Upper lobe of left lung (tissue), 6 donors: ENCODE results near the gene PARP12. TPM values are rescaled to one million over a fixed set of nuclear protein-coding genes. Genes with fewer than 3 reads are reported as not detected.

Experiments used
- ATAC-seq, 2 donors: fragments of 200-7000 bp; cut with Tn5 transposase; one replicate each; pipeline ENCODE4 v1.9.1; 2022; ENCODE audit warnings: mild to moderate bottlenecking in 2 of 2, moderate library complexity in 2 of 2; ENCODE audit not compliant: low FRiP score in 2 of 2
- DNase-seq, 2 donors: peaks; one replicate each; pipeline ENCODE4 v3.0.0-alpha.2; 2019 to 2020
- H3K27ac ChIP-seq, 4 donors: fragments of 200-600 bp; sonication (generic); one replicate each; pipeline ENCODE4 v1.5.1; 2016 to 2019
- H3K27me3 ChIP-seq, 4 donors: fragments of 200-600 bp; sonication (generic); one replicate each; pipeline ENCODE4 v1.5.1; 2017 to 2019
- H3K36me3 ChIP-seq, 4 donors: fragments of 200-600 bp; sonication (generic); one replicate each; pipeline ENCODE4 v1.5.1; 2016 to 2019
- H3K4me1 ChIP-seq, 4 donors: fragments of 200-600 bp; sonication (generic); one replicate each; pipeline ENCODE4 v1.5.1; 2018 to 2019
- H3K4me3 ChIP-seq, 4 donors: fragments of 200-600 bp; sonication (generic); one replicate each; pipeline ENCODE4 v1.5.1; 2017 to 2019; ENCODE audit warnings: mild to moderate bottlenecking in 2 of 4, moderate library complexity in 1 of 4
- H3K9me3 ChIP-seq, 4 donors: fragments of 200-600 bp; sonication (generic); one replicate each; pipeline ENCODE4 v1.5.1; 2018 to 2019
- CTCF ChIP-seq, 6 experiments: fragments of 450-650 bp in 4 of 6; fragments of 200-600 bp in 2 of 6; sonication (generic) in 2 of 6; IDR thresholded peaks; one replicate each; pipeline ENCODE4 v1.5.1; 2016 to 2019; ENCODE audit warnings: antibody characterized with exemption in 6 of 6
- EP300 ChIP-seq, 4 donors: sonication (generic); formaldehyde crosslinking; IDR thresholded peaks; one replicate each; pipeline ENCODE4 v1.5.1; 2017; ENCODE audit warnings: antibody characterized with exemption in 4 of 4, control low read depth in 2 of 4
- POLR2A ChIP-seq, 4 donors: fragments of 450-650 bp; IDR thresholded peaks; one replicate each; pipeline ENCODE4 v1.5.1; 2016 to 2017; ENCODE audit warnings: antibody characterized with exemption in 4 of 4, mild to moderate bottlenecking in 2 of 4
- POLR2AphosphoS5 ChIP-seq, 2 donors: sonication (generic); formaldehyde crosslinking; IDR thresholded peaks; one replicate each; pipeline ENCODE4 v1.5.1; 2017; ENCODE audit warnings: antibody characterized with exemption in 2 of 2
- WGBS, 2 donors: methylation state at CpG; one replicate each; pipeline ENCODE4 v1.1.5; 2017 to 2018; 5-methylcytosine and 5-hydroxymethylcytosine counted together
- total RNA-seq, 6 donors: library from RNA; depleted of rRNA in 4 of 6; stranded (reverse); fragments of >200 nt in 4 of 6; gene quantifications; one replicate each; pipeline versions ENCODE4 v1.1.0 to v1.2.1, GENCODE V29; 2016 to 2021
- donor health status: DM: no; HTN: no; CAD: no; lungs with moderate emphysema.
- donor health status: DM: no; HTN: yes; CAD: no; lungs with severe emphysema.

PARP12 gene
- total RNA-seq, 6 donors from 2014 or later: 74.8 to 151 (median 100) TPM

- H3K27me3 ChIP-seq: no peaks in the 10 kb centered on the region
- DNase-seq (peak; percentile 33 to 78), ATAC-seq (peak; percentile 28 to 58)
- peaks cover 33 to 48% (median 39%) of the 10 kb centered on the region in 4 donors for H3K4me1 ChIP-seq
- peak overlapping the region; percentile 92 to 98 (median 94) for H3K27ac ChIP-seq
- H3K36me3 ChIP-seq: peaks cover 0 to under 1% (median 0%) of the 10 kb centered on the region in 4 donors
- 5 to 39% methylated on average over 8 to 18 of the region's 32 CpGs for WGBS, 2 donors
- peaks cover 7 to 8% (median 7%) of the 10 kb centered on the region in 4 donors for H3K9me3 ChIP-seq
- TF ChIP-seq EP300 (IDR thresholded peaks at IDR 0.05) (no peak), POLR2AphosphoS5 (IDR thresholded peaks at IDR 0.05) (peak in 1 of 2 donors; percentile 6)
- peak overlapping the region; percentile 75 to 87 (median 78) for H3K4me3 ChIP-seq
Measured at GRCh38 chr7:140062118-140062527, 628 bp downstream of the PARP12 start.

GRCh38 chr7:140061607-140061930, 1.2 kb downstream of the PARP12 start:
- peak overlapping the region; percentile 92 to 98 (median 94) for H3K27ac ChIP-seq
- H3K4me1 ChIP-seq: peaks cover 33 to 48% (median 39%) of the 10 kb centered on the region in 4 donors
- TF ChIP-seq CTCF (IDR thresholded peaks at IDR 0.05) (no peak), POLR2AphosphoS5 (IDR thresholded peaks at IDR 0.05) (no peak), POLR2A (IDR thresholded peaks at IDR 0.05) (no peak), EP300 (IDR thresholded peaks at IDR 0.05) (no peak)
- 82 to 89% methylated on average over 2 of the region's 2 CpGs for WGBS, 2 donors
- peaks cover 0 to 6% (median 2%) of the 10 kb centered on the region in 4 donors for H3K36me3 ChIP-seq
- peaks cover 2 to 4% (median 2%) of the 10 kb centered on the region in 4 donors for H3K9me3 ChIP-seq
- H3K27me3 ChIP-seq: no peaks in the 10 kb centered on the region
- DNase-seq (no peak), ATAC-seq (no peak)
- H3K4me3 ChIP-seq: peak overlapping the region in 3 of 4 donors; percentile 75 to 80 (median 77)

GRCh38 chr7:140060788-140061606, 1.8 kb downstream of the PARP12 start:
- WGBS, 2 donors: 42 to 56% methylated on average over 11 of the region's 11 CpGs
- Histone ChIP-seq H3K36me3 (peaks cover 0 to 9% (median 3%) of the 10 kb centered on the region in 4 donors), H3K4me1 (peaks cover 33 to 48% (median 39%) of the 10 kb centered on the region in 4 donors), H3K9me3 (no peaks in the 10 kb centered on the region), H3K4me3 (peak overlapping the region in 3 of 4 donors; percentile 75 to 80 (median 77)), H3K27ac (peak overlapping the region; percentile 92 to 98 (median 94)), H3K27me3 (no peaks in the 10 kb centered on the region)
- ATAC-seq (peak in 1 of 2 donors; percentile 4), DNase-seq (peak in 1 of 2 donors; percentile 39)
- TF ChIP-seq POLR2AphosphoS5 (IDR thresholded peaks at IDR 0.05): no peak
- no peak for TF ChIP-seq CTCF (IDR thresholded peaks at IDR 0.05)
- no peak for TF ChIP-seq POLR2A (IDR thresholded peaks at IDR 0.05)

- Histone ChIP-seq H3K4me3 (peak overlapping the region in 1 of 4 donors; percentile 80), H3K9me3 (no peaks in the 10 kb centered on the region), H3K36me3 (peaks cover 0 to 12% (median 5%) of the 10 kb centered on the region in 4 donors), H3K4me1 (peaks cover 33 to 48% (median 39%) of the 10 kb centered on the region in 4 donors), H3K27me3 (no peaks in the 10 kb centered on the region), H3K27ac (peak overlapping the region; percentile 92 to 98 (median 94))
- DNase-seq: no peak
- 83 to 89% methylated on average over 3 of the region's 3 CpGs for WGBS, 2 donors
- ATAC-seq: no peak
- no peak for TF ChIP-seq POLR2A (IDR thresholded peaks at IDR 0.05)
- no peak for TF ChIP-seq POLR2AphosphoS5 (IDR thresholded peaks at IDR 0.05)
- TF ChIP-seq CTCF (IDR thresholded peaks at IDR 0.05): no peak
- no peak for TF ChIP-seq EP300 (IDR thresholded peaks at IDR 0.05)
Measured at GRCh38 chr7:140060243-140060630, 2.5 kb downstream of the PARP12 start.
